HS-5 (cell line): ENCODE measurements around the gene CPNE4.
"Not testable (repeated sequence)": the region's sequence is repeated elsewhere in the genome, so short reads cannot be mapped to it uniquely, and the experiment has no call there.

Experiments used
- DNase-seq: peaks from one replicate; pipeline ENCODE4 v3.0.0-alpha.2; 2012; ENCODE audit warnings: low read depth

CPNE4 gene

DNA sequence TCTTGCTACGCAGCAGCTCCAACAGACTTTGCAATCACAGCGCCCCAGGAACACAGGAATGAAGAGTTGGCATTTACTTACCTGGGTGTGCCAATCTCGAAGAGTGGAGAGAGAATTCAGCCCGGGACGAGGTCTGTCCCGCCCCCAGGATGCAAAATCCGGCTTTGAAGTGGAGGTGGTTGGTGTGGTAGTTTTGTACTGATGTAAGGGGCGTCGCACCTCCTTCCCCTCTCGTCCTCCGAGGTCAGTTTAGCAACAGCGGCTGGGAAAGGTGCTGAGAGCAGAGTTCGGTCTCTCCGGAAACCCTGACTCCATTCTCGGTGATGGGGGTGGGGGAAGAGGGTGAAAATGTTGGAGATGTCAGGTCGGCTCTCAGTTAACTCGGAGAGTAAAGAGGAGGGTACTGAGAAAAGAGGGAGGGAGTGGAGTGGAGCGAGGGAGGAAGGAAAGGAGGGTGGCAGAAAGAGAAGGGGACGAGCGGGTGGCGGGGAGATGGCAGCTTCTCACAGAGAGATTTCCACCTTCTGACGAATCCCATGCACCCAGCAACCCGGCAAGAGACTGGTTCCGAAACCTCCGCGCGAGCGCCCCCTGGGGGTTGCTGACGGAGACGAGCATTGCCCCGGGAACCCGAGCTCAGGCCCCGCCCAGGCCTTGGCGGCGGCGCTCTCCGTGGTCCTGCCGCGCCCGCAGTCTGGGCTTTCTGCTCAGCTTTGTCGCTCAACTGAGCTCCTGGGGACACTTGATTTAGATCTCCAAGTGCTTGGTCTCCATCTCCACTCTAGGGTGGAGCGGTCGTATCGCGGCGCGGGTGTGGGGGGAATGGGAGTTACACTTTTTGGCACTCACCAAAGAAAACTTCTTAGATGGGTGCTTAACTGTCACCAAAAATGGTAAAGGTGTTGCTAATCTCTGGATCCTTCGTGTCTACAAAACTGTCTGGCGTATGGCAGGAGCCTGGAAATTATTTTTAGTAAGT, at the start of gene CPNE4:
CPNE4 (minus strand) TSS at position 529 of the 979 bp plus-strand sequence.
- peak; percentile 45 for DNase-seq

GRCh38 chr3:132083583-132084279, 48.9 kb upstream of the CPNE4 start:
- DNase-seq: peak; percentile 24

GRCh38 chr3:132083159-132083558, 48.3 kb upstream of the CPNE4 start:
- no peak for DNase-seq

- no peak for DNase-seq
Observed at GRCh38 chr3:132079147-132079546, 44.3 kb upstream of the CPNE4 start.

DNA sequence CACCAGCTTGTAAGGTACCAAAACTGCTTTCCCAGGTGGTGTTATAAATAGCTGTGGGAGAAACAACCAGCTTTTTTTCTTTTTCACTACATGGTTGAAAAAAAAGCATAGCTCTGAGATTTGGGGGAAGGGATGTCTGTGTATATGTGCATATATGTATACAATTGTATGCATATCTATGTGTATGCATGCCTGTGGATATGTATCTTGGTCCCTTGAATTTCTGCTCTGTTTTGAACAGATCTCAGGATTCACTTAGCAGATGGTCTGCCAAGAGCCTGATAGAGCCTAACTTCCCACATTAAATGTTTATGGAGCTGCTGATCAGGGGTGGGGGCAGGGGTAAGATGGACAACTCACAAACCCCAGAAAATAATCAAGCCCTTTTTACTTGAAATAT, 39.0 kb upstream of the CPNE4 start:
- DNase-seq: no peak

DNA sequence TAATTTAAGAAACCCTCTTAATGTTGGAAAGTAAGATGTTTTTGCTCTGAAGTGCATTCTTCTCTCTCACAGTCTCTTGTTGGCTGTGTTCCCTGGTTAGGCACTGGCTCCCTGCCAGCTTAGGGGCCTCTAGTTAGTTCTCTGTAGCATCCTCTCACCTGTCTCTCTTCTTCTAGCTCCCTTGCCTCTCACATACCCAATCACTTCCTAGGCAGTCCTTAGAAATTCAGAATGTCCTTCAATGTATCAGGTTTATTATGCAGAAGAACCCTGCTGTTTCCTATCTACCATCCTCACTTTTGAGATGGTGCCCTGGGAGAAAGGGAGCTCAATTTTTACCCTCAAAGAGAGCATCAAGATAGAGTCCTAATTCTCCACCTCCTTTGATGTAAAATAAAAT, 36.2 kb upstream of the CPNE4 start:
- no peak for DNase-seq

DNA sequence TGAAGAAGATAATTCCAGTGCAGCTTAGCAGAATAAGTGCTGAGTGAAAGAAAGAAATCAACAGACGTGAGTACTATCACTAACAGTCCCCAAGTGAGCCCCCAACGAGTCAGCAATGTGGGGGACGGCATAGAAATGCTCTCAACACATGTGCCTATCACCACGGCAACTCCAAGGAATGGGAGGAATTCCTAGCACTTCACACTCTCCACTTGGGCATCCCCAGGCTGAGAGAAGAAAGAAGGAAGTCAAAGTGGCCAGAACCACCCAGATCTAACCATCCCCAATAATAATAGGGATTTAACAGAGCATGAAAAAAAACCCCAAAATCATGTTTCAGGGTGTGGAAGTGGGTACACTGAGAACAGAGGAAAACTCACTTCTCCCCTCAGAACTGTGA, 29.3 kb upstream of the CPNE4 start:
- no peak for DNase-seq

DNA sequence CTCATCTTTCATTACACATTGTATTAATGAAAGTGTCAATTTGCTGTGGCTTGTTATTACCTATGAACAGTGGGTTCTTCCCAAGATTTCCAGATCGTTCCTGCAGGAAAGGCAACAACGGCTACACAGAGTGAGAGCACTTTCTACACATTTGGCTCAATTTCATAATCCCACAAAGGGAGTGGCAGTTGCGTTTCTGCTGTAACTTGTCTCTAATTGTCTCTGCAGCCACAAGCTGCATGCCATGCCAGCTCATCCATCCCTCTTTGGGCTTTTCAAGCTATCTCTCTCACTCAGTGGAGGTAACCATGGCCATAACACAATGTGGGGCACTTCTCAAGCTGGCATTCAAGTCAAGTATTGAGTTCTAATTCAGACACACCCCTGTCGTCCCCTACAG, 27.7 kb upstream of the CPNE4 start:
- no peak for DNase-seq

- DNase-seq: no peak
Observed at GRCh38 chr3:132055872-132056271, 21.1 kb upstream of the CPNE4 start.

GRCh38 chr3:132047209-132047608, 12.4 kb upstream of the CPNE4 start:
- no peak for DNase-seq

DNA sequence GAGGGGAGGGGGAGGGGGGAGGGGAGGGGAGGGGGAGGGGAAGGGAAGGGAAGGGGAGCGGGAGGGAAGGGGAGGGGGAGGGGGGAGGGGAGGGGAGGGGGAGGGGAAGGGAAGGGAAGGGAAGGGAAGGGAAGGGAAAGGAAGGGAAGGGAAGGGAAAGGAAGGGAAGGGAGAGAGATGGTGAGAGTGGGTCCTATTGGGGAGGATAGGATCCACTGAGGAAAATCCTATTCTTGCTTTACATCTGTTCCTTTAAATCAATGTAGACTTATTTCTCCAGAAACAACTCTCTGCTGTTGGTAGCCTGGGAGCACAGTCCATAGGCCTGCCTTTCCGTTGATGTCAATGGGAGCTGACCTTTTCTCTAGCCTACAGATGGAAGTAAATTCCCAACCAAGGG, 10.1 kb upstream of the CPNE4 start:
- DNase-seq: not testable (repeated sequence)

DNA sequence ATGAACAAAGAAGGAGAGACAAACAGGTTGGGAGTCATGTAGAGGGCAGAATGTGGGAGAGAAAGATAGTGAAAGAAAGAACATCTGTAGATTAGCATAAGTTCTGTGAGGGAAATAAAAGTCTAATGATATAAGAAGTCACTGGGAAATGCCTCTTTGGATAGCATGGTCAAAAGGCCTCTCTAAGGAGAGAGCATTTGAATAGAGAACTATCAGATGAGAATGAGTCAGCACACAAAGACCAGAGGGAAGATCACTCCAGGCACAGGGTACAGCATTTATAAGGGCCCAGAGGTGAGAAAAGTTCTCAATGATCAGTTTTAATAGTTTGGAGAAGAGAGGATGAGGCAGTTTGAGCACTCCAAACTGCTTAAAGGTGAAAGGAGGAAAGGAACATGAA, 7.9 kb upstream of the CPNE4 start:
- DNase-seq: no peak

- DNase-seq: peak; percentile 10
Observed at GRCh38 chr3:132038198-132038825, 3.5 kb upstream of the CPNE4 start.

- no peak for DNase-seq
Observed at GRCh38 chr3:132037581-132037980, 2.8 kb upstream of the CPNE4 start.

- DNase-seq: no peak
Observed at GRCh38 chr3:132037056-132037455, 2.2 kb upstream of the CPNE4 start.

DNA sequence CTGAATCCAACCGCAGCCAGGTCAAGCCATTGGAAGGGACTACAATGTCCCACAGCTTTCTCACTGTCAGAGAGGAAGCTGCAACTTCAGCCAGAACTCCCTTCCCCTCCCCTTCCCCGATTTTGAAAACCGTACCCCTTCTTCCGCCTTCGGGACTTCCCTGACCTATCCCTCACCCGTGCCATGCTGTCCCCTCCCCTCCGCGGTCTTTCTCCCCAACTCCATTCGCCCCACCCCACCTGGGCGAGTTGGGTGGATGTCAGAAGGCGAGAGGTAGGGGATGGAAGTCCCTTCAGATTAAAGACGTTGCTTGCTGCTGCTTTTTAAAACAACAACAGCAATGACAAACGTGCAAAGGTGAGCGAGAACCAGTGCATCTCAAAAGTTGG, 723 bp downstream of the CPNE4 start:
- DNase-seq: no peak

DNA sequence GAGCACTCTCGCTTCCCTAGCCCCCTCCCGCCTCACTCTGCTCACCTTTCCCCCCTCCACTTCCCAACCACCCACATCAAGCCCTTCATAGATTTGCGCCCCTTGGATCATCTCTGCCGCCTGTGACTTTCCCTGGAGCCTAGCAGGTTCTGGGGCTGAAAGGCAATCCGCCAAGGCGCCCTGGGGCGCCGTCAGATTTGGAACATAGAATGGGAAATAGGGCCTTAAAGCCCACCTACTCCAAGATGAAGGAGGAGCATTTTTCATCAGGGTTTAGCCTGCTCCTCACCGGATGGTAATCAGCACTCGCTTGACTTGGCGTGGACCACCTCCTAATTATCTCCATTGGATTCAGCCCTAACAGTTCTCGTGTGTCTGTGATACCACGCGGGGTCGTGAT, 1.3 kb downstream of the CPNE4 start:
- DNase-seq: no peak

DNA sequence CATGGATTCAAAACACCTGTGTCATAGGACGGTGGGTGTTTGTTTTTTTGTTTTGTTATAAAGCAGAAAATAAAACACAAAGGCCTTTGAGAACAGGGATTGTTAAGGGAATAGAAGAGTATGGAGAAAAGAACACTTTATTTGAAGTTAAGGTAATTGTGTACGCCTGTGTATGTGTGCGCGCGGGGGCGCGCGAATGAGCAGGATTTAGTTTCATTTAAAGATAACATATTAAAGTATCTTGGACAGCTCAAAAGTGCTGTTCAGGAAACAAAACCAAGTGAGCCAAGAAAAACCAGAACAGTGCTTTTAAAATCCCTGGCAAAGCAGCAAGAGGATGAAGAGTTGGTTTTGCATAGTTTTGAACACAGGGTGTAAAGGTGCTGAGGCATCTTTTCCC, 1.9 kb downstream of the CPNE4 start:
- no peak for DNase-seq

DNA sequence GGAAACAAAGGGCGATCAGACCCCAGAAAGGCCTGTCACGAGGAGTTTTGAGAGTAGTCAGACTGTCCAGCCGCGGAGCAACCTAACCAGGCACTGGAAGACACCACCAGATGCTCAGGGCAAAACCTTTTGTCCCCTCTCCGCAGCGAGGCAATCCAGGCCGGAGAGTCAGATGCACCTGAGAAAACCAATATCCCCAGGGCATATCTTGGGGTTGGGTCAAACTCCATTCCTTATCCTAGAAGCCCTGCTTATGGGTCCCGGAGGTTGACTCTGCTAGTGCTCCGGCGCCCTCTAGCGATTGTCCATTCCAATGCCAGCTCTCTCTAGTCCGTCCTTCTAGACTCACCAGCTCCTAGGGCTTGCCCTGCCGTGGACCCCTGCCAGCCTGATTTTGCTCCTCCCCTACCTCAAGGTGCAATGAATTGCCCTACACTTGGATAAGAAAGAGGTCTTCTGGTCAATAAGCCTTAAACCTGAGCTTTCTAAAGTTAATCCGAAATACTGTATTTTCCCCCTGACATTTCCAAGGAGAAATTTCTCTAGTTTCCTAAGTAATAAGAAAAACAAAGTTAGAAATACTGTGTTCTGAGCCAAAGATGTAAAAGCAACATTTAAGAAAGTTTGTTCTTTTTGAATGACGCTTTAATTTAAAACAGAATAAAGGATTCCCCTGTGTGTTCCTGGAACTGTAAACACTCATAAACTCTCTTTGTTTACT, 5.5 kb downstream of the CPNE4 start:
- no peak for DNase-seq

DNA sequence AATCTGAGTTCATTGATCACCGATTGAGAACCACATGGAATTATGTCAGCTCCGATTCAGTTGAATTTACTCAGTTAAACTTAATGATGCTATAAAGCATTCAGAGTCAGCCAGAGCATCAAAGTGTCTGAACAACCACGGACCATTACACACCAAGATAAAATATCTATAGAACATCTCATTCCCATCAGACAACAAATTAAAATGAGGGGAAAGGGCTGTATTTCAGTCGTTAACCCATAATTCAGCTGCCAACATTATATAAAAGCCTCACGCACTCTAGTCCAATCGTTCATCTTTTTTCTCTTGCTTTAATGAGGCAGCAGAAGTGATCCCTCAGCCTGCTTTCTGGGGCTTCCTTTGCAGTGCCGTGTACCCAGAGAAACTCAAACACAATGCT, 11.9 kb downstream of the CPNE4 start:
- no peak for DNase-seq

DNA sequence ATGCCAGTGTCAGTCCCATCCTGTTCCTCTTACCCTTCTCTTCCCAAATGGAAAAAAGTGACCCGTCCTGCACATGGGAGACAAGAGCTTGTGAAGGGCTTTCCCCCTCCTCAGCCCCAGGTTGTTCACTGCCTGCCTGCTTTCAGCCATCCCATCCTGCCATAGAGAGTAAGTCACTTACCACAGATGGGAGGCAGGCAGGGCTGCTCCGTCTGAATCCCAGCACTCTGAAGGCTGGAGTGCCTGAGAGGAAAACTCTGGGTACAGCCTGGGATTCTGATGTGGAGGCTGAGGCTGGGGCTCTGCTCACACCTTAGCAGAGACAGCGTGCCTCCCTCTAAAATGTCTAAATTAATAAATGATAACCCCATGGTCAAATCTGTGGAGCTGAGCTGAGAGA, 14.8 kb downstream of the CPNE4 start:
- no peak for DNase-seq

GRCh38 chr3:132017137-132017536, 17.7 kb downstream of the CPNE4 start:
- DNase-seq: no peak
